WTC11 (cell line): ENCODE data around the gene CLSTN2. TPM values are rescaled to one million over a fixed set of nuclear protein-coding genes. Genes with fewer than 3 reads are reported as not detected.

Source experiments
- ATAC-seq: fragments of 200-7000 bp; cut with Tn5 transposase; 2 replicates; pipeline ENCODE4 v1.10.0; 2021; ENCODE audit warnings: mild to moderate bottlenecking, moderate library complexity
- CTCF ChIA-PET: fragments of 300-600 bp; sonication (Branson Sonifier 250); formaldehyde crosslinking; loops from one replicate; lab custom pipeline; 2021; ENCODE audit warnings: antibody characterized with exemption; lab: Charles Lee
- POLR2A ChIA-PET: fragments of 350-600 bp; sonication (Branson Sonifier 250); formaldehyde crosslinking; loops from one replicate; lab custom pipeline; 2021; ENCODE audit warnings: antibody characterized with exemption; lab: Charles Lee
- DNase-seq: peaks from one replicate; pipeline ENCODE4 v3.0.0; 2021; ENCODE audit warnings: low spot score
- H3K27ac Mint-ChIP-seq: 2 replicates; pipeline ENCODE4 v1.8.0; 2021; ENCODE audit warnings: mixed read lengths
- H3K27me3 Mint-ChIP-seq: 2 replicates; pipeline ENCODE4 v1.8.0; 2021; ENCODE audit warnings: low read depth, mild to moderate bottlenecking, moderate library complexity, mixed read lengths
- H3K36me3 Mint-ChIP-seq: 2 replicates; pipeline ENCODE4 v1.8.0; 2021; ENCODE audit warnings: mixed read lengths
- H3K4me1 Mint-ChIP-seq: 2 replicates; pipeline ENCODE4 v1.8.0; 2022; ENCODE audit warnings: mixed read lengths
- H3K4me3 Mint-ChIP-seq: 2 replicates; pipeline ENCODE4 v1.8.0; 2021; ENCODE audit warnings: mild to moderate bottlenecking, moderate library complexity, mixed read lengths
- H3K9me3 Mint-ChIP-seq: 2 replicates; pipeline ENCODE4 v1.8.0; 2021; ENCODE audit warnings: mixed read lengths
- E2F1 ChIP-seq: sonication (generic); formaldehyde crosslinking; IDR thresholded peaks from 2 replicates; pipeline ENCODE4 v1.8.0; 2022; ENCODE audit warnings: mild to moderate bottlenecking, missing genetic modification reagents
- GRHL2 ChIP-seq: fragments of 250-450 bp; sonication (Bioruptor Pico); IDR thresholded peaks from 2 replicates; pipeline ENCODE4 v1.8.0; 2022; ENCODE audit warnings: mild to moderate bottlenecking, moderate library complexity; ENCODE audit not compliant: insufficient replicate concordance, severe bottlenecking
- NR1H2 ChIP-seq: sonication (generic); formaldehyde crosslinking; IDR thresholded peaks from 2 replicates; pipeline ENCODE4 v1.9.0; 2021; ENCODE audit warnings: mild to moderate bottlenecking, moderate library complexity, missing genetic modification reagents
- RORB ChIP-seq: fragments of 250-450 bp; sonication (Bioruptor Pico); IDR thresholded peaks from 2 replicates; pipeline ENCODE4 v1.9.0; 2021; ENCODE audit warnings: mild to moderate bottlenecking
- SP1 ChIP-seq: sonication (generic); formaldehyde crosslinking; conservative IDR thresholded peaks from 2 replicates; pipeline ENCODE4 v1.8.1; 2022; ENCODE audit warnings: missing genetic modification reagents
- TP53 ChIP-seq: sonication (generic); formaldehyde crosslinking; IDR thresholded peaks from 2 replicates; pipeline ENCODE4 v1.8.1; 2023; ENCODE audit warnings: mild to moderate bottlenecking, missing genetic modification reagents
- ZNF423 ChIP-seq: fragments of 250-450 bp; sonication (Bioruptor Pico); IDR thresholded peaks from 2 replicates; pipeline ENCODE4 v2.1.2; 2022; ENCODE audit warnings: mild to moderate bottlenecking, moderate library complexity
- total RNA-seq: library from RNA; stranded (reverse); gene quantifications from 3 replicates; pipeline ENCODE4 v1.2.3, GENCODE V29; 2021
- TF ChIP-seq, protein P1 (sequence below): fragments of 250-450 bp; sonication (Bioruptor Pico); IDR thresholded peaks from 2 replicates; pipeline ENCODE4 v1.9.0; 2021; ENCODE audit warnings: mild to moderate bottlenecking, borderline replicate concordance
- TF ChIP-seq, protein P2 (sequence below): sonication (generic); formaldehyde crosslinking; IDR thresholded peaks from 2 replicates; pipeline ENCODE4 v1.8.0; 2023; ENCODE audit warnings: missing genetic modification reagents, mild to moderate bottlenecking, borderline replicate concordance
- TF ChIP-seq, protein P3 (sequence below): sonication (generic); formaldehyde crosslinking; IDR thresholded peaks from 2 replicates; pipeline ENCODE4 v1.8.0; 2023; ENCODE audit warnings: mild to moderate bottlenecking, missing genetic modification reagents
- TF ChIP-seq, protein P4 (sequence below): sonication (generic); formaldehyde crosslinking; IDR thresholded peaks from 2 replicates; pipeline ENCODE4 v1.8.1; 2022; ENCODE audit warnings: low read depth, missing genetic modification reagents, borderline replicate concordance

CLSTN2 gene
- total RNA-seq, 1 experiment from 2014 or later = 0.35 TPM

GRCh38 chr3:140022066-140022770 lies 87.2 kb downstream of the CLSTN2 start (continued):
- TF ChIP-seq, protein P1, sequence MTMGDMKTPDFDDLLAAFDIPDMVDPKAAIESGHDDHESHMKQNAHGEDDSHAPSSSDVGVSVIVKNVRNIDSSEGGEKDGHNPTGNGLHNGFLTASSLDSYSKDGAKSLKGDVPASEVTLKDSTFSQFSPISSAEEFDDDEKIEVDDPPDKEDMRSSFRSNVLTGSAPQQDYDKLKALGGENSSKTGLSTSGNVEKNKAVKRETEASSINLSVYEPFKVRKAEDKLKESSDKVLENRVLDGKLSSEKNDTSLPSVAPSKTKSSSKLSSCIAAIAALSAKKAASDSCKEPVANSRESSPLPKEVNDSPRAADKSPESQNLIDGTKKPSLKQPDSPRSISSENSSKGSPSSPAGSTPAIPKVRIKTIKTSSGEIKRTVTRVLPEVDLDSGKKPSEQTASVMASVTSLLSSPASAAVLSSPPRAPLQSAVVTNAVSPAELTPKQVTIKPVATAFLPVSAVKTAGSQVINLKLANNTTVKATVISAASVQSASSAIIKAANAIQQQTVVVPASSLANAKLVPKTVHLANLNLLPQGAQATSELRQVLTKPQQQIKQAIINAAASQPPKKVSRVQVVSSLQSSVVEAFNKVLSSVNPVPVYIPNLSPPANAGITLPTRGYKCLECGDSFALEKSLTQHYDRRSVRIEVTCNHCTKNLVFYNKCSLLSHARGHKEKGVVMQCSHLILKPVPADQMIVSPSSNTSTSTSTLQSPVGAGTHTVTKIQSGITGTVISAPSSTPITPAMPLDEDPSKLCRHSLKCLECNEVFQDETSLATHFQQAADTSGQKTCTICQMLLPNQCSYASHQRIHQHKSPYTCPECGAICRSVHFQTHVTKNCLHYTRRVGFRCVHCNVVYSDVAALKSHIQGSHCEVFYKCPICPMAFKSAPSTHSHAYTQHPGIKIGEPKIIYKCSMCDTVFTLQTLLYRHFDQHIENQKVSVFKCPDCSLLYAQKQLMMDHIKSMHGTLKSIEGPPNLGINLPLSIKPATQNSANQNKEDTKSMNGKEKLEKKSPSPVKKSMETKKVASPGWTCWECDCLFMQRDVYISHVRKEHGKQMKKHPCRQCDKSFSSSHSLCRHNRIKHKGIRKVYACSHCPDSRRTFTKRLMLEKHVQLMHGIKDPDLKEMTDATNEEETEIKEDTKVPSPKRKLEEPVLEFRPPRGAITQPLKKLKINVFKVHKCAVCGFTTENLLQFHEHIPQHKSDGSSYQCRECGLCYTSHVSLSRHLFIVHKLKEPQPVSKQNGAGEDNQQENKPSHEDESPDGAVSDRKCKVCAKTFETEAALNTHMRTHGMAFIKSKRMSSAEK (CRISPR knock-in tag) = no peak
- TF ChIP-seq GRHL2 (CRISPR knock-in tag) (no peak), RORB (no peak), SP1 (CRISPR knock-in tag) (no peak), E2F1 (no peak)
- TF ChIP-seq, protein P2, sequence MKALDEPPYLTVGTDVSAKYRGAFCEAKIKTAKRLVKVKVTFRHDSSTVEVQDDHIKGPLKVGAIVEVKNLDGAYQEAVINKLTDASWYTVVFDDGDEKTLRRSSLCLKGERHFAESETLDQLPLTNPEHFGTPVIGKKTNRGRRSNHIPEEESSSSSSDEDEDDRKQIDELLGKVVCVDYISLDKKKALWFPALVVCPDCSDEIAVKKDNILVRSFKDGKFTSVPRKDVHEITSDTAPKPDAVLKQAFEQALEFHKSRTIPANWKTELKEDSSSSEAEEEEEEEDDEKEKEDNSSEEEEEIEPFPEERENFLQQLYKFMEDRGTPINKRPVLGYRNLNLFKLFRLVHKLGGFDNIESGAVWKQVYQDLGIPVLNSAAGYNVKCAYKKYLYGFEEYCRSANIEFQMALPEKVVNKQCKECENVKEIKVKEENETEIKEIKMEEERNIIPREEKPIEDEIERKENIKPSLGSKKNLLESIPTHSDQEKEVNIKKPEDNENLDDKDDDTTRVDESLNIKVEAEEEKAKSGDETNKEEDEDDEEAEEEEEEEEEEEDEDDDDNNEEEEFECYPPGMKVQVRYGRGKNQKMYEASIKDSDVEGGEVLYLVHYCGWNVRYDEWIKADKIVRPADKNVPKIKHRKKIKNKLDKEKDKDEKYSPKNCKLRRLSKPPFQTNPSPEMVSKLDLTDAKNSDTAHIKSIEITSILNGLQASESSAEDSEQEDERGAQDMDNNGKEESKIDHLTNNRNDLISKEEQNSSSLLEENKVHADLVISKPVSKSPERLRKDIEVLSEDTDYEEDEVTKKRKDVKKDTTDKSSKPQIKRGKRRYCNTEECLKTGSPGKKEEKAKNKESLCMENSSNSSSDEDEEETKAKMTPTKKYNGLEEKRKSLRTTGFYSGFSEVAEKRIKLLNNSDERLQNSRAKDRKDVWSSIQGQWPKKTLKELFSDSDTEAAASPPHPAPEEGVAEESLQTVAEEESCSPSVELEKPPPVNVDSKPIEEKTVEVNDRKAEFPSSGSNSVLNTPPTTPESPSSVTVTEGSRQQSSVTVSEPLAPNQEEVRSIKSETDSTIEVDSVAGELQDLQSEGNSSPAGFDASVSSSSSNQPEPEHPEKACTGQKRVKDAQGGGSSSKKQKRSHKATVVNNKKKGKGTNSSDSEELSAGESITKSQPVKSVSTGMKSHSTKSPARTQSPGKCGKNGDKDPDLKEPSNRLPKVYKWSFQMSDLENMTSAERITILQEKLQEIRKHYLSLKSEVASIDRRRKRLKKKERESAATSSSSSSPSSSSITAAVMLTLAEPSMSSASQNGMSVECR (CRISPR knock-in tag) = no peak

- POLR2A ChIA-PET = no interaction called here
- ATAC-seq = no peak
- H3K36me3 Mint-ChIP-seq = no peaks in the 10 kb centered on the region
- no peaks in the 10 kb centered on the region; the same call in 1 of the 2 replicates for H3K27me3 Mint-ChIP-seq
- CTCF ChIA-PET = no interaction called here
- DNase-seq = no peak
- H3K27ac Mint-ChIP-seq = no peak overlapping the region
- H3K4me3 Mint-ChIP-seq = no peak overlapping the region
- H3K9me3 Mint-ChIP-seq = no peaks in the 10 kb centered on the region; the same call in 1 of the 2 replicates
- H3K4me1 Mint-ChIP-seq = no peaks in the 10 kb centered on the region; the same call in 1 of the 2 replicates
- TF ChIP-seq E2F1 = no peak
- TF ChIP-seq, protein P3, sequence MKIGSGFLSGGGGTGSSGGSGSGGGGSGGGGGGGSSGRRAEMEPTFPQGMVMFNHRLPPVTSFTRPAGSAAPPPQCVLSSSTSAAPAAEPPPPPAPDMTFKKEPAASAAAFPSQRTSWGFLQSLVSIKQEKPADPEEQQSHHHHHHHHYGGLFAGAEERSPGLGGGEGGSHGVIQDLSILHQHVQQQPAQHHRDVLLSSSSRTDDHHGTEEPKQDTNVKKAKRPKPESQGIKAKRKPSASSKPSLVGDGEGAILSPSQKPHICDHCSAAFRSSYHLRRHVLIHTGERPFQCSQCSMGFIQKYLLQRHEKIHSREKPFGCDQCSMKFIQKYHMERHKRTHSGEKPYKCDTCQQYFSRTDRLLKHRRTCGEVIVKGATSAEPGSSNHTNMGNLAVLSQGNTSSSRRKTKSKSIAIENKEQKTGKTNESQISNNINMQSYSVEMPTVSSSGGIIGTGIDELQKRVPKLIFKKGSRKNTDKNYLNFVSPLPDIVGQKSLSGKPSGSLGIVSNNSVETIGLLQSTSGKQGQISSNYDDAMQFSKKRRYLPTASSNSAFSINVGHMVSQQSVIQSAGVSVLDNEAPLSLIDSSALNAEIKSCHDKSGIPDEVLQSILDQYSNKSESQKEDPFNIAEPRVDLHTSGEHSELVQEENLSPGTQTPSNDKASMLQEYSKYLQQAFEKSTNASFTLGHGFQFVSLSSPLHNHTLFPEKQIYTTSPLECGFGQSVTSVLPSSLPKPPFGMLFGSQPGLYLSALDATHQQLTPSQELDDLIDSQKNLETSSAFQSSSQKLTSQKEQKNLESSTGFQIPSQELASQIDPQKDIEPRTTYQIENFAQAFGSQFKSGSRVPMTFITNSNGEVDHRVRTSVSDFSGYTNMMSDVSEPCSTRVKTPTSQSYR (CRISPR knock-in tag) = no peak
- TF ChIP-seq, protein P1 (CRISPR knock-in tag) = no peak
- TF ChIP-seq, protein P4, sequence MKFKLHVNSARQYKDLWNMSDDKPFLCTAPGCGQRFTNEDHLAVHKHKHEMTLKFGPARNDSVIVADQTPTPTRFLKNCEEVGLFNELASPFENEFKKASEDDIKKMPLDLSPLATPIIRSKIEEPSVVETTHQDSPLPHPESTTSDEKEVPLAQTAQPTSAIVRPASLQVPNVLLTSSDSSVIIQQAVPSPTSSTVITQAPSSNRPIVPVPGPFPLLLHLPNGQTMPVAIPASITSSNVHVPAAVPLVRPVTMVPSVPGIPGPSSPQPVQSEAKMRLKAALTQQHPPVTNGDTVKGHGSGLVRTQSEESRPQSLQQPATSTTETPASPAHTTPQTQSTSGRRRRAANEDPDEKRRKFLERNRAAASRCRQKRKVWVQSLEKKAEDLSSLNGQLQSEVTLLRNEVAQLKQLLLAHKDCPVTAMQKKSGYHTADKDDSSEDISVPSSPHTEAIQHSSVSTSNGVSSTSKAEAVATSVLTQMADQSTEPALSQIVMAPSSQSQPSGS = no peak
- no peak for TF ChIP-seq TP53 (CRISPR knock-in tag)
- no peak for TF ChIP-seq ZNF423 (CRISPR knock-in tag)
- TF ChIP-seq NR1H2 (CRISPR knock-in tag) = no peak
These were observed 88.9 kb downstream of the CLSTN2 start for GRCh38 chr3:140023616-140024530.
